ENCODE data around the gene OPN4.

The OPN4 gene

DNA sequence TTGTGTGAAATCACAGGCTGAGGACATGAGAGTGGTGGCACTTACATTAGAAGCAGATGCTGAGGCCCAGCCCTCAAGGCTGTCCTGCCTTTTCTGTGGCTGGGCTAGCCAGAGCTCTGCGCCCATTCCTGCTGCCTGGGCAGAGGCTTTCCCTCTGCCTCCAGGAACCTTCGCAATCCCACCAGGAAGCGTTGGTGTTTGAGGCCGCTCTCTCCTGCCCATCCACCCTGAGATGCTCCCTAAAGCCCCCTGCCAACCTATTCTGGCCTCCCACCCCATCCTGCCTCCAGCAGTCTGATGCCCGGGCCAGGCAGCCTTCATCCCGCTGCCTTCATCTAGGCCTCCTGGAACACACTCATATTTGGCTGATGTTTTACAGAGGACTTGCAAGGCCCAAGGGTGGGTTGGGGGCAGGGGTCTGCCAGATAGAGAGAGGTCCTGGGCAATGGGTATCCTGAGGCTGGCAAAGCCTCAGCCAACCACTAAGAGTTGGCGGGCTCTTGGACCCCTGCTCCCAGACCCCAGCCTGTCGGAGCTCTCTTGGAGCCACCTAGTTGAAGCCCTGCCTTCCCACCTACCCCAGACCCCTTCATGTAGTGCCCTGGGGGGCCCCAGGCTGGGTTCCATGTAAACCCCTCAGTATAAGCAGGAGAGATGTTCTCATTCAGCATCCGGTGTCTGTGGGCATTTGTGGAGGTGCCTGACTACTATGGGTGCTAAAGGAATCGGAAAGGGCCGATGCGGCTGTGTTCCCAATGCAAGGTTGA lies 46.7 kb downstream of the OPN4 start:
- no peak for DNase-seq

DNA sequence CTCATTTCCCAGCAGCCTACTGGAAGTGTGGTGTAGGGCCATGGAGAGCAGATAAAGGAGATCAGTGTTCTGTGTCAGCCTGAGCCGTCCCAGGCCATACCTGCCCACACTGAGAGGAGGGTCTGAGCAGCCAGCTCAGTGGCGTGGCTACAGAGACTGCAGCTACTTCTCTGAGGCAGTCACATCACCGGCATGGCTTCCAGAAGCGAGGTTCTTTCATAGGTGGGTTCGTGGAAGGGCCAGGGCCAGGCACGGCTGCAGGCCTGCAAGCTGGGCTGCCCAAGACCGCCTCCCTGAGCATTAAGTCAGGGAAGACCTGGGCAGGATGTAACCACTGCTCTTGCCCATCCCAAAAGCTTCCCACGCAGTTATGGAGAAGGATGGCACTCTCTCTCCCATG lies 48.8 kb downstream of the OPN4 start:
- DNase-seq: no peak

GRCh38 chr10:86705139-86705538 lies 50.8 kb downstream of the OPN4 start:
- no peak for DNase-seq

- DNase-seq: no peak
Measured at GRCh38 chr10:86705905-86706304, 51.6 kb downstream of the OPN4 start.

DNA sequence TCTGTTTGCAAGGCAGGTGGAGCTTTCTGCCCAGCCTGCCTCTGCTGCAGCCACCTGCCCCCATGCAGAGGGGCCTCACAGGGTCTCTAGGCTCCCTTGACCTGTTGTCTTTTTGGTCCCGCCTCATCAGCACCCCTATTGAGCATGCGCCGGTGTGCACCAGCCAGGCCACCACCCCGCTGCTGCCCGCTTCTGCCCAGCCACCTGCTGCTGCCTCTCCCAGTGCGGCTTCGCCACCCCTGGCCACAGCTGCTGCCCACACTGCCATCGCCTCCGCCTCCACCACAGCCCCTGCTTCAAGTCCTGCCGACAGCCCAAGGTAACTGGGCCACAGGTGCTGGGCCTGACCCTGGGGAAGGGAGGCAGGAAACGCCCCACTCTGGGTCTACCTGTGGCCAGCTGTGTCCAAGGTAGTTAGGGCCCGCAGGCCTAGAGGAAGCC lies 52.1 kb downstream of the OPN4 start:
- no peak for DNase-seq

GRCh38 chr10:86706977-86707376 lies 52.6 kb downstream of the OPN4 start:
- DNase-seq: no peak

DNA sequence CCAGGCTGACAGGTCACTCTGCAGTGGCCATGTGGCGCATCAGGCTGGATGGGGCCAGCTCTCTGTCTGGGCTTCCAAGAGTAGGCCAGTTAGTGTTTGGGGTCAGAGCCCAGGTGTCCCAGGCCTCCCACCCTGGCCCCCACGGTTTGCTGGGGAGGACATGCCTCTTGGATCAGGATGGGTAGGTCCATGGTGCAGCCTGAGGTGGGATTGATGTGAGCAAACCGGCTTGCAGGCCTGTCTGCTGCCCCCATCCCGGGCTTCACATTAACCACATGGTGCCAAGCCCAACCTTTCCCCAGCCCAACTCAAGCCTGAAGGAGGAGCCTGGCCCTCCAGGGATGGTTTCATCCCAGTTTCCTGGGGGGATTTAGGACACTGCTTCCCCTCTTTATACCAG lies 53.2 kb downstream of the OPN4 start:
- no peak for DNase-seq

DNA sequence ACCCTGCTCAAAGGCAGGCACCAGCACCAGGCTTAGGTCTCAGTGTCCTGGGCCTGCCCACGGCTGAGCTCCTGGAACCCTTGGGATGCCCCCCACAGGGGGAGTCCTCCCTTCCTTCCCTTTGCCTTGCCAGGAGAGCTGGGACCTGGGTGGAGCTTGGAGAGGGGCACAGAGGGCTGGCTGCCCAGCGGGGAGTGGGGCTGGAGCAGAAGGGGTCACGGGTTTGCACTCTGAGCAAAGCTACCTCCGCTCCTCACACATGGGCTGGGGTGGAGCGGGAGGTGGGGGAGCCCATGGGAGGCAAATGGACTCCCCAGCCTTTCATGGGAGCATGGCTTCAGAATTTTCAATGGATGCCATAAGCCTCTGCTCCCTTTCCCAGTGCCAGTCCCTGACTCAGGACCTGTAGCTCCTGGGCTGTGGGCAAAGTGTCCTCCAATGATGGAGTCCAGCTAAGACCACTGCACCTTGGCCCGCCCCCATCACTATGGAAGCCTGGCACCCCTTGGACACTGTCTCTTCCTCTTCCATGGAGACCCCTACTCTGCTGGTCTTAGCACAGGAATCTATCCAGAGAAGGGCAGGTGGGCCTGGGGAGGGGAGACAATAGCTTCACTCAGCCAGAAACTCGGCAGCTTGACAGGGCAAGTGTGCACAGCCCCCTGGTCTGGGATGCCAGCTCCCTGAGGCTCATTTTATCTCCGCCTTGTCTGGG lies 53.9 kb downstream of the OPN4 start:
- DNase-seq: no peak

GRCh38 chr10:86708783-86709380 lies 54.5 kb downstream of the OPN4 start:
- no peak for DNase-seq

DNA sequence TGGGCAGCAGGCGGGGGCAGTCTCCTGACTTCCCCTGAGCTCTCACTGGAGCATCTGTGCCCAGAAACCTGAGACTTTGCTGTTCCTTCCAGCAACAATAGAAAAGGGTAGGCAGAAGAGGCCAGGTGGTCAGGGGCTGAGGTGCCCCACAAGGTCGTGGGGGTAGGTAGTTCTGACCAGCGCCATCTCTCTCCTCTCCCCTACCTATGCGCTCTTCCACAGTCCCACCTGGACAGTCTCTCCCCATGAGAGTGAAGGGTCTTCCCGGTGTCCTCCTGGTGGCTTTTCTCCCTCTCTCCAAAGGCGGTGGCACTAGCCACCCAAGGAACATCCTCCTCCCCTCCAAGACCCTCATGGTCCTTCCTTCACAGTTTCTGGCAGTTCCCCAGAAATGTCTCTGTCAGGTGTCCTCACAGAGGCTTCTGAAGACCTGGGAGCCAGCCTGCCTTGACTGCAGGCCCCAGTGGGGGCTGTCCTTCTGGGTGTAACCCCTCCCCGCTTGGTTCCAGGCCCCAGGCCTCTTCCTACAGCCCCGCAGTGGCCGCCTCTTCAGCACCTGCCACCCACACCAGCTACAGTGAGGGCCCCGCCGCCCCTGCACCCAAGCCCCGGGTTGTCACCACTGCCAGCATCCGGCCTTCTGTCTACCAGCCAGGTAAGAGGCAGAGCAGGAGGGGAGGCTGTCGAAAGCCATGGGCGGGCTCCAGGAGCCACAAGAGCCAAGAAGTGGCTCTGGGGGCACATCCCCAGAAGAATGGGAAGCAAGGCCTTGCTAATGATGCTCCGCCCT lies 55.2 kb downstream of the OPN4 start:
- no peak for DNase-seq

- DNase-seq: peak; percentile 73
Measured at GRCh38 chr10:86710987-86711512, 56.7 kb downstream of the OPN4 start.

DNA sequence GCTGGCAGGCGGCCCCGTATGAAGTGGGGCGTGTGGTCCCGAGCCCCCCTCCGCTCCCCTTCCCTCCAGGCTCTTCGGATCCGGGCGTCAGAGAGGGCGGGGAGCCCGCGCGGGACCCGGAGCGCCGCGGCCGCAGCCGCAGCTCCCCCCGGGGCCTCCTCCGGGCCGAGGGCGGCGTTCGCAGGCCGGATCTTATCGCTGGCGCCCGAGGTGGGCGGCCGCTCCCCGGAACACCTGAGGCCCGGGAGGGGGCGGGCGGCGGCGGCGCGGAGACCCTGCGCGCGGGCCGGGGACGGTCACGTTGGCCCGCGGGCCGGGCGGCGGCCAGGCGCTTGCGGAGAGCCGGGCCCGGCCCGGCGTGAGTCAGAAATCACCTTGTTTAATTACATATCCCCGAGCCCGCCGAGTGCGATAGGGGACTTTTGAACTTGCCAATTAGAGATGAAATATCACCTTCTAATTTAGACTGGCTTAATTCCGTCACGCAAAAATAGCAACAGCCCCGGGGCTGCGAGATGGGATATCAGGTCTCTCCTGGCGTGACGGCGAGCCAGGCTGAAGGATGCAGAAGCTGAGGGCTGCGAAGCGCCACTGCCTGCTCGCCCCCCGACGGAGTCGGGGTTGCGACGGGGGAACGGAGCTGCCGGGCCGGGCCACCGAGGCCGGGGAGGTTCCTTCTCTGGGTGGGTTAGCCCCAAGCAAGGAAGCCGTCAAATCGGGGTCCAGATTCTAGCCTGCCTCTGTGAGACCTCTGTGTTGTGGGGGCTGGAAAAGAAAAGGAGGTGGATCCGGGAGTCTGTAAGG lies 57.4 kb downstream of the OPN4 start:
- peak; percentile 55 for DNase-seq

- DNase-seq: no peak
Measured at GRCh38 chr10:86712317-86712707, 58.0 kb downstream of the OPN4 start.

- no peak for DNase-seq
Measured at GRCh38 chr10:86715156-86715795, 60.9 kb downstream of the OPN4 start.

DNA sequence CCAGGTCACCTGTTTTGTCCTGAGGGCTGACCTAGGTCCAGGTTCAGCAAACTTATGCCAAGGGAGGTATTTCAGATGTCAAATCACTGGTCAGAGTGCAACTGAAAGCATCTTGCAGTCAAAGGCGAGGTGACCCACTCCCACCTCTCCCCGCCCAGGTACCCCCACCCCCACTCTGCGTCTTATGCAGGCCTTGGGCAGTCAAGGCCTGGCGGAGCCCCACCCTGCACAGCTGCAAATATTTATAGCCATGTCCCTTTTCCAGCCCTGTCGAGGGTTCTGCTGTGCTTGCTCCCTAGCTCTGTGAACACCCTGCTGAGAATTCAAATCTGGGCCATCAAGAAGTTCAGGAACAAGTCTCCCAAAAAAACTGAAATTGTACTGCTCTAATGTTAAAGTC lies 61.5 kb downstream of the OPN4 start:
- no peak for DNase-seq
